ENCODE measurements around the gene CFAP97.
"Not testable (repeated sequence)": the region's sequence is repeated elsewhere in the genome, so short reads cannot be mapped to it uniquely, and the experiment has no call there.

CFAP97 gene

GRCh38 chr4:185201977-185202962, 1.5 kb downstream of the CFAP97 start:
- Mint-ChIP-seq H3K4me1 (peaks cover 51% of the 10 kb centered on the region), H3K36me3 (peaks cover 11% of the 10 kb centered on the region), H3K27ac (peak overlapping the region; percentile 97), H3K4me3 (peak overlapping the region; percentile 93), H3K27me3 (peaks cover 4% of the 10 kb centered on the region), H3K9me3 (no peaks in the 10 kb centered on the region)
- peak; percentile 64 for DNase-seq
- CTCF ChIA-PET = interaction anchor here (2.3 kb wide), 1 partner anchor 18 kb away, joined by 9 read pairs; no protein-coding TSS in a partner anchor

GRCh38 chr4:185198189-185198588, 5.6 kb downstream of the CFAP97 start:
- Mint-ChIP-seq H3K36me3 (peaks cover 17% of the 10 kb centered on the region), H3K4me1 (peaks cover 31% of the 10 kb centered on the region)
- not testable (repeated sequence) for H3K27me3 Mint-ChIP-seq, H3K4me3 Mint-ChIP-seq, H3K27ac Mint-ChIP-seq, H3K9me3 Mint-ChIP-seq, DNase-seq
- CTCF ChIA-PET = interaction anchor here (1.2 to 1.5 kb wide), 2 partner anchors 9 to 14 kb away, joined by 3 to 4 read pairs; no protein-coding TSS in a partner anchor

GRCh38 chr4:185196437-185196836, 7.4 kb downstream of the CFAP97 start:
- Mint-ChIP-seq H3K36me3 (peaks cover 20% of the 10 kb centered on the region), H3K9me3 (no peaks in the 10 kb centered on the region), H3K4me3 (no peak overlapping the region), H3K4me1 (peaks cover 18% of the 10 kb centered on the region), H3K27ac (no peak overlapping the region), H3K27me3 (no peaks in the 10 kb centered on the region)
- CTCF ChIA-PET = interaction anchor here (1.3 to 2.5 kb wide), 2 partner anchors 10 to 12 kb away, joined by 3 to 16 read pairs; no protein-coding TSS in a partner anchor
- DNase-seq = no peak

GRCh38 chr4:185194924-185195888, 8.6 kb downstream of the CFAP97 start:
- CTCF ChIA-PET = interaction anchor here (1.2 to 2.5 kb wide), 2 partner anchors 11 kb away, joined by 4 to 16 read pairs; no protein-coding TSS in a partner anchor
- Mint-ChIP-seq H3K36me3 (peaks cover 23% of the 10 kb centered on the region), H3K27ac (no peak overlapping the region), H3K9me3 (no peaks in the 10 kb centered on the region), H3K4me3 (no peak overlapping the region), H3K4me1 (peaks cover 11% of the 10 kb centered on the region), H3K27me3 (no peaks in the 10 kb centered on the region)
- DNase-seq = no peak

- no peaks in the 10 kb centered on the region for H3K27me3 Mint-ChIP-seq
- no peak overlapping the region for H3K27ac Mint-ChIP-seq
- H3K36me3 Mint-ChIP-seq = peaks cover 29% of the 10 kb centered on the region
- CTCF ChIA-PET = interaction anchor here (0.7 kb wide), 1 partner anchor 8 kb away, joined by 3 read pairs; no protein-coding TSS in a partner anchor
- H3K9me3 Mint-ChIP-seq = no peaks in the 10 kb centered on the region
- no peak for DNase-seq
- H3K4me3 Mint-ChIP-seq = no peak overlapping the region
- H3K4me1 Mint-ChIP-seq = peaks cover 8% of the 10 kb centered on the region
These were observed 11.7 kb downstream of the CFAP97 start for GRCh38 chr4:185192059-185192458.

- H3K4me1 Mint-ChIP-seq = peaks cover 8% of the 10 kb centered on the region
- CTCF ChIA-PET = no interaction called here
- no peak overlapping the region for H3K27ac Mint-ChIP-seq
- DNase-seq = no peak
- no peaks in the 10 kb centered on the region for H3K27me3 Mint-ChIP-seq
- no peak overlapping the region for H3K4me3 Mint-ChIP-seq
- H3K9me3 Mint-ChIP-seq = no peaks in the 10 kb centered on the region
- peaks cover 28% of the 10 kb centered on the region for H3K36me3 Mint-ChIP-seq
These were observed 13.4 kb downstream of the CFAP97 start for GRCh38 chr4:185190306-185190856.

- peaks cover 24% of the 10 kb centered on the region for H3K36me3 Mint-ChIP-seq
- H3K27ac Mint-ChIP-seq = no peak overlapping the region
- peaks cover 8% of the 10 kb centered on the region for H3K4me1 Mint-ChIP-seq
- no peak for DNase-seq
- CTCF ChIA-PET = no interaction called here
- H3K27me3 Mint-ChIP-seq = no peaks in the 10 kb centered on the region
- H3K9me3 Mint-ChIP-seq = no peaks in the 10 kb centered on the region
- H3K4me3 Mint-ChIP-seq = no peak overlapping the region
These were observed 14.0 kb downstream of the CFAP97 start for GRCh38 chr4:185189606-185190305.

- H3K36me3 Mint-ChIP-seq = peaks cover 24% of the 10 kb centered on the region
- DNase-seq = no peak
- no peaks in the 10 kb centered on the region for H3K9me3 Mint-ChIP-seq
- CTCF ChIA-PET = interaction anchor here (0.8 to 2.1 kb wide), 3 partner anchors 10 to 1344 kb away, joined by 3 to 6 read pairs (median 3); no protein-coding TSS in a partner anchor
- H3K4me3 Mint-ChIP-seq = no peak overlapping the region
- no peaks in the 10 kb centered on the region for H3K27me3 Mint-ChIP-seq
- no peak overlapping the region for H3K27ac Mint-ChIP-seq
- peaks cover 2% of the 10 kb centered on the region for H3K4me1 Mint-ChIP-seq
These were observed 17.0 kb downstream of the CFAP97 start for GRCh38 chr4:185186769-185187168.

- H3K27me3 Mint-ChIP-seq = no peaks in the 10 kb centered on the region
- peaks cover 7% of the 10 kb centered on the region for H3K4me1 Mint-ChIP-seq
- CTCF ChIA-PET = interaction anchor here (0.6 to 2.4 kb wide), 26 partner anchors 8 to 438 kb away, joined by 3 to 22 read pairs (median 4); partner anchors contain the start of gene SLC25A4
These were observed 20.0 kb downstream of the CFAP97 start for GRCh38 chr4:185183622-185184281.

GRCh38 chr4:185182239-185182638, 21.6 kb downstream of the CFAP97 start:
- Mint-ChIP-seq H3K27ac (no peak overlapping the region), H3K4me1 (peaks cover 10% of the 10 kb centered on the region), H3K27me3 (no peaks in the 10 kb centered on the region), H3K36me3 (peaks cover 8% of the 10 kb centered on the region), H3K9me3 (no peaks in the 10 kb centered on the region), H3K4me3 (no peak overlapping the region)
- CTCF ChIA-PET = interaction anchor here (0.8 to 2.4 kb wide), 4 partner anchors 25 to 158 kb away, joined by 3 to 22 read pairs (median 6); no protein-coding TSS in a partner anchor
- DNase-seq = no peak

More at GRCh38 chr4:185183622-185184281, 20.0 kb downstream of the CFAP97 start:
- H3K36me3 Mint-ChIP-seq = peaks cover 13% of the 10 kb centered on the region
- no peaks in the 10 kb centered on the region for H3K9me3 Mint-ChIP-seq
- H3K4me3 Mint-ChIP-seq = no peak overlapping the region
- DNase-seq = peak; percentile 84
- no peak overlapping the region for H3K27ac Mint-ChIP-seq

GRCh38 chr4:185179488-185179887, 24.3 kb downstream of the CFAP97 start:
- Mint-ChIP-seq H3K4me3 (no peak overlapping the region), H3K27ac (no peak overlapping the region), H3K27me3 (no peaks in the 10 kb centered on the region), H3K9me3 (no peaks in the 10 kb centered on the region), H3K4me1 (peaks cover 8% of the 10 kb centered on the region), H3K36me3 (peaks cover 14% of the 10 kb centered on the region)
- CTCF ChIA-PET = no interaction called here
- no peak for DNase-seq

GRCh38 chr4:185171373-185172071, 32.3 kb downstream of the CFAP97 start:
- no peak for DNase-seq
- H3K4me3 Mint-ChIP-seq = no peak overlapping the region
- CTCF ChIA-PET = no interaction called here
- no peak overlapping the region for H3K27ac Mint-ChIP-seq
- H3K36me3 Mint-ChIP-seq = peaks cover 49% of the 10 kb centered on the region
- no peaks in the 10 kb centered on the region for H3K27me3 Mint-ChIP-seq
- no peaks in the 10 kb centered on the region for H3K9me3 Mint-ChIP-seq
- no peaks in the 10 kb centered on the region for H3K4me1 Mint-ChIP-seq

All from activated naive CD4-positive, alpha-beta T cell treated with anti-CD3 and anti-CD28 coated beads, Interleukin-2, amount 10 ng/mL, durations not matched to agents 7 days and 5 days (primary cell).